ENCODE data around the gene TANGO6.
A peak's percentile ranks its signal among the peaks of the same experiment; 100 is the strongest.
"Not testable (repeated sequence)": the region's sequence is repeated elsewhere in the genome, so short reads cannot be mapped to it uniquely, and the experiment has no call there.

Gene TANGO6

DNA sequence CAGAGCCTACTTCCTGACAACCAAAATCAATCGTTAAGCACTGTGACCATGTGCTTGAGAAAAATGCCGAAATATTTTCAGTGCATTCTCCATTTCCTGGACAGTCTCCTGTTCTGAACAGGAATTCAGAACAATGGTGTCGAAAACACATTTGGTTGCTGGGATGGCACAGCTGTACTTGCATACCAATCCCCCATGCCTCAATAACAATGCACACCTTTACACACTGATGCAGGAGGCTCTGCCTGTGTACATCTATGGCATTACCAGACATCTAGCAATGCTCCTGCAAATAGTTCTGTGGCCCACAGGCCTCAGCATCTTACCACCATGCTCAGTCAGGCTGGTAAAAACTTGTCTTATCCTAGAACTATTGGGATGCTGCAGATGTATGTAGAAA lies 282.9 kb downstream of the TANGO6 start:
- DNase-seq, result no peak

DNA sequence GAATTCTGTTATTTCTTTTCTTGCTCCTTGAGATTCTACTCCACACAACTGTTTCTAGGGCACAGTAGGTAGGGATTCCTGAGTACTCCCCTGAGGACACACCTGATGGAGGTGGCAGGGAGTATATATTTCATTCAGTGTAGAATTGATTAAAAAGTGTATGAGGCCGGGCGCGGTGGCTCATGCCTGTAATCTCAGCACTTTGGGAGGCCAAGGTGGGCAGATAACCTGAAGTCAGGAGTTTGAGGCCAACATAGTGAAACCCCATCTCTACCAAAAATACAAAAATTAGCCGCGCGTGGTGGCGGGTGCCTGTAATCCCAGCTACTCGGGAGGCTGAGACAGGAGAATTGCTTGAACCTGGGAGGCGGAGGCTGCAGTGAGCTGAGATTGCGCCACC lies 283.5 kb downstream of the TANGO6 start:
- not testable (repeated sequence) for DNase-seq

DNA sequence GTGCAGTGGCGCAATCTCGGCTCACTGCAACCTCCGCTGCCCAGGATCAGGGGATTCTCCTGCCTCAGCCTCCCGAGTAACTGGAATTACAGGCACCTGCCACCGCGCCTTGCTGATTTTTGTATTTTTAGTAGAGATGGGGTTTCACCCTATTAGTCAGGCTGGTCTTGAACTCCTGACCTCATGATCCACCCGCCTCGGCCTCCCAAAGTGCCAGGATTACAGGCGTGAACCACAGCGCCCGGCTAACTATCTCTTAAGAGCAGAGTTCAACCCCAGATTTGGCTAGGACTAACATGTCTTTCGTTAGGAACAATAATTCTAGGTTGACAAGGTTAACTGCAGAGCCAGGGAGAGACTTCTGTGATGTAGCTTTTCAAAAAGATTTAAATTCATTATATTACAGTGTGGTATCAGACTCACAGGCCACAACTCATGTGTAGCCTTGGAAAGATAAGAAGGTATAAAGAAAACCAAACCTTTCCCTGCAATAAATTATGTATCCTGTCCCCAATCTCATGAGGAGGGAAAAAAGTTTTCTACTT lies 284.7 kb downstream of the TANGO6 start:
- DNase-seq, result no peak

DNA sequence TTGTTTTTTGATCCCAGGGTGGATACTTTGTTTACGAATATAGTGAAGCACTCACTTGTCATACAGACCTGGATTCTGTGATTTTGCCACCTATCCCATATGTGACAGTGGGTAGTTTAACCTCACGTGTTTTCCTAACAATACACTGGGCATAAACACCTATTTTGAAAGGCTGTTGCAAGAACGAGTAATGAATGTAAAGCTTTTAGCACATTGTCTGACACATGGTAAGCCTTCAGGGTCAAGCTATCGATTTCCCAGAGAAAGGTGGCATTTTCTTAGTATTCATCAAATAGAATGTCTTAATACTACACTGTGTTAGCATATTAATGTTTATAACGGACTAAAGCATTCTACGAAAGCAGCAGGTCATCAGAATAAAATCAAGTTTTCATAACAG lies 287.1 kb downstream of the TANGO6 start:
- DNase-seq, result no peak

DNA sequence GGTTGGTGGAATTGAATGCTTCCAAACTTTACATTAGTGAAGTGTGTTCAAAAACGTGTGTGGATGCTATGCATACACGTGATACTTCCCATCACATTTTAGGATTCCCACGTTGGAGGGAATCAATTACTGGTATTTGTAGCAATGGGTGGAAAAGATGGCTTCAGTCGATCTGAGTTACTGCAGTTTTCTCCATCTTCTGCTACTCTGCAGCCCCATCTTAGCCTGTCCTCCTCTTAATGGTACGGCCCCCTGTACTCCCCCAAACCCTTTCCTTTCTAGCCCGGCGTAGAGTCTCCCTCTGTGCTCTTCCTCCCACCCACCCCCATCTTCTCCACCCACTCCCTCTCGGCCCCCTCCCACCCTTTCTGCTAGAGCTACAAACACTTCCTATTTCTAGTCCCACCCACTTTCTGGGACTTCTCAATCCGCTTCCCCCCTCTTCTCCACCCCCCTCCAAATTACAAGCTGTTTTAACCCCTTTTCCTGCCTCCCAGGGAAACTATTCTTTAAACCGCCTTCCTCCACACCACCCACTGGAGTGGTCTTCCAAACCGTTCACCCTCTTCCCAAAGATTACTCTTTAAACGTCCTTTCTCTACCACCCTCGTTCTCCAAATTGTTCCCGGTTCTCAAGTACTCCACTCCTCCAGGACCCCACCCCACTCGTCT lies 288.0 kb downstream of the TANGO6 start:
- DNase-seq, result no peak

DNA sequence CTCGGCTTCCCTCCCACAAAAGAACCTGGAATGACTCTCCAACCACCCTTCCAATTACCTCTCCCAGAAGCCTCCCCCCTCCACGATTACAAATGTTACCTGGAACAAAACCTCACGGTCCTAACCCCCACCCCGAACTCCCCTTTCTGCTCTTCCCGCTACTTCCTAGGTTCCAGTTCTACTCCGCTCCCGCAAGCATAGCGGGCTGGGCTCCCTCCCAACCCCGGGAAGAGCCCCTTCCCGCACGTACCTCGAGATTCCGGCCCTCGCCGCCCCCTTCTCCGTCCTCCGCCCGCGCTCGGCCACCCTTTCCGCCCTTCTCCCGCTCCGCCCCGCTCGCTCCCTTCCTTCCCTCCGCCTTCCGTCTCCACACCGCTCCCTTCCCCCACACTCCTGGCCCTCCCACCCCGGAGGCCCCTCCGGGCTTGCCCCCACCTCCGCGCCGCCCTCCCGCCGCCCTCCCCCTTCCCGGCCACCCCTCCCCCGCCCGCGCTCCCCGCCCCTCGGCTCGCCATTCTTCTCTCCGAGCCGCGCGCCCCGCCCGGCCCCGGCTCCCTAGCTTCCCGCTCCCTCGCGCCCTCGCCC lies 288.6 kb downstream of the TANGO6 start:
- DNase-seq, result peak; percentile 61

DNA sequence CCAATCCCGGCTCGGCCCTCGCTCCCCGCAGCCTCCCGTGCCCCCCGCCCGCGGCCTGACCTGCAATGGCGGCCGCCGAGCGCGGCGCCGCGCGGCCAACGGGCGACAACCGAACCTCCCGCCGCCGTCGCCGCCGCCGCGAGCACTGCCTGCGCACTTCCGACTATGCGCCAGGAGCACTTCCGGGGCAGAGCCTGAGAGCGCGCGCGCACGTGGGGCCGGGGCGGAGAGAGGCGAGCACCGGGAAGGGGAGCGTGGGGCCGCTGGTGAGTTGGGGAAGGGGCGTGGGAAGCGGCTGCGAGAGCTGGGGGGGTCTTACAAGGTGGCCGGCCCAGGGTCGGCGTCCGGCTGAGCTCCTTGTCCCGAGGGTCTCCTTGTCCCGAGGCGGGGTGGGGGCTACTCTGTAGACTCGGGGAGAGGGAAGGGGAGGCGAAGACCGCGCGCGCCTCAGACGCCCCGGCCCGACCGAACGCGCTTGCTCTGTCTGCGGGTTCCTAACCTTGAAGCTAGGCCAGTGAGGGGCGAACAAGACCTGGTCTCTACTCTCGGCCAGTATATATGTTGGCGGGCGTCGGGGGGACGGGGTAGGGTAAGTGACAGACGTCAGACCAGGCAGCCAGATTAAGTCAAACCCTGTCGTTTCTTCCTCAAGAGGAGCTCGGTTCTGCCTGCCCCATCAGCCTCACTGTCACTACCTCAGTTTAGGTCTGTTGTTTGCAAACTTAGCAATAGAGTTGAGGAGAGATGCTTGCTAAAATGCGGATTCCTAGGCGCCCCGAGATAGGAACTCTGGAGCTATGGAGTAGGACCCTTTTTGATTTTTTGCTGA lies 289.3 kb downstream of the TANGO6 start, which contains the start of the genes CHTF8 and UTP4:
Gene CHTF8 (minus strand): TSS at position 165 of the 829 bp plus-strand sequence. CDS start 11,130 bp downstream, outside the sequence.
Gene UTP4 (plus strand): TSS at position 226 of the 829 bp plus-strand sequence. CDS start 811 bp downstream, outside the sequence.
- DNase-seq, result peak; percentile 79

DNA sequence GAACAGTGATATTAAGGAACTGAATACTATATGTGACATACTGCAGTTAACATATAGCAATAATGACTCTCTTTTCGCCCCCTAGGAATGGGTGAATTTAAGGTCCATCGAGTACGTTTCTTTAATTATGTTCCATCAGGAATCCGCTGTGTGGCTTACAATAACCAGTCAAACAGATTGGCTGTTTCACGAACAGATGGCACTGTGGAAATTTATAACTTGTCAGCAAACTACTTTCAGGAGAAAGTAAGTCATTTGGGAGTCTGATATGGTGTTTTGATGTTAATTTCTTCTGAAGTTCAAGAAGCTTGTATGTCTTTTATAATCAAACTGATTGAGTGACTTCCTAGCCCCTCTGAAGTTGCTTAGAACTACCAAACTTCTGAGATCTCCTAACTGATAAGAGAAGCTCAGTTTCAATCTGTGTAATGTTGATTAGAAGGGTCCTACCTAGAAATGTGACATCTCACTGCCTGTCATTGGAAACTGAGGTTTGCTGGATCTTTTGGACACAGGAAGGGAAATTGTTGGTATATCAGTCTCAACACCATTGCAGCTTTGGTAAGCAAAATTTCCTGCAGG lies 290.1 kb downstream of the TANGO6 start:
- no peak for DNase-seq
